SK-N-MC (cell line): ENCODE results near the gene HOXA6.
A peak's percentile ranks its signal among the peaks of the same experiment; 100 is the strongest.

Source experiments
- DNase-seq: peaks from one replicate; pipeline ENCODE4 v3.0.0-alpha.2; 2011; ENCODE audit warnings: low read depth, low spot score
- H3K27ac ChIP-seq: fragments of 200-600 bp; sonication (generic); 2 replicates; pipeline ENCODE4 v1.5.1; 2016; ENCODE audit warnings: mixed run types
- H3K36me3 ChIP-seq: fragments of 200-600 bp; sonication (generic); 2 replicates; pipeline ENCODE4 v1.6.1; 2017; ENCODE audit warnings: antibody characterized with exemption, low read length, mixed read lengths; ENCODE audit not compliant: insufficient read depth
- H3K4me3 ChIP-seq: fragments of 200-600 bp; sonication (generic); 2 replicates; pipeline ENCODE4 v1.5.1; 2016
- H3K9ac ChIP-seq: fragments of 200-600 bp; sonication (generic); 2 replicates; pipeline ENCODE4 v1.8.0; 2017; ENCODE audit warnings: mixed run types, mixed read lengths; ENCODE audit not compliant: insufficient read length
- H3K9me3 ChIP-seq: fragments of 200-600 bp; sonication (generic); 2 replicates; pipeline ENCODE4 v1.6.1; 2017; ENCODE audit warnings: low read depth, mild to moderate bottlenecking, antibody characterized with exemption, low read length, moderate library complexity, mixed read lengths
- EZH2 ChIP-seq: fragments of 200-600 bp; sonication (generic); IDR thresholded peaks from one replicate; pipeline ENCODE4 v1.6.1; 2017; ENCODE audit warnings: antibody characterized with exemption
- FOXP2 ChIP-seq: optimal IDR thresholded peaks from 2 replicates; pipeline ENCODE3; 2011; ENCODE audit warnings: mild to moderate bottlenecking, moderate library complexity; ENCODE audit not compliant: insufficient read depth; ENCODE audit errors: extremely low read length, control extremely low read depth
- POLR2AphosphoS5 ChIP-seq: IDR thresholded peaks from 2 replicates; pipeline ENCODE4 v1.6.1; 2012; ENCODE audit warnings: mild to moderate bottlenecking, low read depth, low read length, borderline replicate concordance

HOXA6 gene

GRCh38 chr7:27096768-27097514 is 50.6 kb downstream of the HOXA6 start:
- peak overlapping the region; percentile 76 for H3K4me3 ChIP-seq
- H3K27ac ChIP-seq, result no peak overlapping the region
- H3K9ac ChIP-seq, result no peak overlapping the region
- no peaks in the 10 kb centered on the region for H3K36me3 ChIP-seq
- no peak for DNase-seq
- TF ChIP-seq POLR2AphosphoS5 (no peak), EZH2 (no peak), FOXP2 (no peak)
- no peaks in the 10 kb centered on the region for H3K9me3 ChIP-seq

GRCh38 chr7:27095897-27096767 is 51.4 kb downstream of the HOXA6 start, which contains the start of gene HOXA1:
Gene HOXA1, minus strand, starts transcription at chr7:27096000. Its CDS starts 88 bp downstream, at chr7:27095912.
- H3K36me3 ChIP-seq, result no peaks in the 10 kb centered on the region
- H3K27ac ChIP-seq, result no peak within 1 kb of the TSS
- no peak for DNase-seq
- H3K9me3 ChIP-seq, result no peaks in the 10 kb centered on the region
- no peak within 1 kb of the TSS for H3K9ac ChIP-seq
- peak within 1 kb of the TSS; percentile 76 for H3K4me3 ChIP-seq
- no peak for TF ChIP-seq POLR2AphosphoS5
- peak; percentile 78 for TF ChIP-seq EZH2
